ENCODE results near the gene ACTR3C.
"Not testable (repeated sequence)": the region's sequence is repeated elsewhere in the genome, so short reads cannot be mapped to it uniquely, and the experiment has no call there.

Gene ACTR3C

DNA sequence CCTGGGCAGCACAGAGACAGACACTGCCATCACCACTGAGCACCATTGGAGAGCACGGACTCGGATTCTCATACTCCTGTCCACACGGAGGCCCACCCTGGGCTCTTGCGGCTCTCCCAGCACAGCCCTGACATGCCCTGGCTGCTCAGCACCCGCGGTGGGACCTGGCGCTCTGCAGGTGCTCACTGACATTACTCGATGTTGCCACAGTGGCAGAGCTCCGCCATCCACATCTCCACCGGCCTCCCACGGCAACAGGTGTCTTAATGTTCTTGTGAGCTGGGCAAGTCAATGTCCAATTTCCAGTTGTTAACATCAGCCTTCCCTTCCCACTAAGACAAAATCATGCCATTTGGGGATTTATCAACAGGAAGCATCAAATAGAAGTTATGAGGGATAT is 45.0 kb downstream of the ACTR3C start:
- DNase-seq, result not testable (repeated sequence)

DNA sequence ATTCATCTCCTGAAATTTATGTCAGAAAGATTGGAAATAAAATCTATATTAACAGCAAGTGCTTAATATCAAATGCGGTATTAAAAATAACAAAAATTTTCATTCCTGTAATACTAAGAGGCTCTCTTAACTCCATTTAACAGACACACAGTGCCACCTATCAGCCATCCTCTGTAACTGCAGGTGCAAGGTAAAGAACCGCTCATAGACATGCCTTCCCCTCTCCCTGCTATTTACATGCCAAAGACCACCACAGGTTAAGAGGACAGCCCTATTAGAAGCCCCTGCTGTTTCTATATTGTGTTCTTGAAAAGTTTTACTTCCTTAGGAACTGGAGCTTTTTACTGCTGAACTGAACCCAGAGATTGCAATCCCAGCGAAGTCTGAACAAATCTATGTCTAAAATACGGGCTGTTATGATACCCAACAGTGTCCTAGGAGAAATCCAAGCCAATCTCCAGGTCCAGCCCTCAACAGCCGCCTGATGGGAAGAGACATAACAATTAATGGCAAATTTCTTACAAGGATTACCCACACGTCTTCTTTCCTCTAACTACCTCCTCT is 47.1 kb downstream of the ACTR3C start:
- DNase-seq, result not testable (repeated sequence)

DNA sequence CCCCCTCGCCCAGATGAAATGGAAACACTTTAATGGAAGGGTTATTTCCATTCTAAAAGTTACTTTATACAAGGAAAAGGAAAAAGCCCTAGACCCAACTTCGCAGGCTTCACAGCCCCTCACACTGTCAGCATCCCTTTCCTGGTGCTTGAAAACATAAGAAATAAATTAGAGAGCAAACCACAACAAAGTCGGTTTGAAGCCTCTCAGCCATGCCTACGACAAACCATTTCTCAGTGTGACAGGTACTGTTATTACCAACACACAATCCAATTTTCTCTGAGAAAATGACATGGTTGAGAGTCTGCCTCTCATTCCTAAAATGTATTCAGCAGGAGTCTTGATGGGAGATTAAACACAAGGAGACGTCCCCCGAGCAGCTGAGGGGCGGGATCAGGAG is 51.4 kb downstream of the ACTR3C start:
- DNase-seq, result not testable (repeated sequence)

DNA sequence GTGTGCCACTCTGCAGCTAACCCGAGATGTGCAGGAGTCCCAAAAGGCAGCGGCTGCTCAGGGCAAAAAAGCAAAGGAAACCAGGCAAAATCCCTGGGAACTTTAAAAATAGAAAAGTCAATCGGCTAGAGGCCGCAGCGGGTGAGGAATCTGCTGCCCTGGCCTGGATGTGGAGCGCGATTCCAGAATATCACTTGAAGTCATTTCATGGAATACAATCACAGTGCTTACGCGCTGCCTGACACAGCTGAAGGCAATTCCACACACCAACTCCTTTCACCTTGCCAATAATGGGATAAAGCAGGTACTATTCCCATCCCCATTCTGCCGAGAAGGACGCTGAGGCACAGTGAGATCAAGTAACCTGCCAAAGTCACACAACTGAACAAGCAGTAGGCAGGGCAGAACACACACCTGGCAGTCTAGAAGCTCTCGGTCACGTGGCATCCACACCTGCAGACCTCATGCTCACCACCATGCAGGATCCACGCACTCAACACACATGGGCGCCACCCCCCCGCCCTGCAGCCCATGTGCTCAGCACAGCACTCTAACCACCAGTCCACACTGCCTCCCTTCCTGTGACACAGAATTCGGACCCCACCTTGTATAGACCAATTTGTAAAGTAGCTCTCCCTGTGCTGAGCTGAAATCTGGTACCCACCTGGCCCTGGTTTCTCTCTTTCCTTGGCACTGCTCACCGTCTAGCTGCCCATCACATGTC is 53.1 kb downstream of the ACTR3C start:
- DNase-seq, result not testable (repeated sequence)

DNA sequence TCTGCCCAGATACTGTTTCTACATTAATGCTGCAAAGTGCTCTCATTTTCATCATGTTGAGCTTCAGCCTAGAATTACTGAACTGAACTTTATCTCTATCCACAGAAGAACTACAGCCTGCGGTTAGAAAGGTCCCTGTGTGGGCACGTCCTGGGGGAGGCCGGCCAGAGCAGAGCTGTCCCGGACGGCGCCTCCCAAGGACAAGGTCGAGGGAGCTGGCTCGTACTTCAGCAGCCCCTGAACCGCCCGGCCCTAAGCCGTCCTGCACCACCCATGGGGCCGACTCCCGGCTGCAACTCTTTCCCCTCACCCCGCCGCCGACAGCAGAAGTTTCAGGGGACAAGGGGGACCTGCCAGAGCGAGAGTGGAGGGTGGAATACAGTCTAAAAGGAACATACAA is 54.5 kb downstream of the ACTR3C start:
- DNase-seq, result not testable (repeated sequence)

DNA sequence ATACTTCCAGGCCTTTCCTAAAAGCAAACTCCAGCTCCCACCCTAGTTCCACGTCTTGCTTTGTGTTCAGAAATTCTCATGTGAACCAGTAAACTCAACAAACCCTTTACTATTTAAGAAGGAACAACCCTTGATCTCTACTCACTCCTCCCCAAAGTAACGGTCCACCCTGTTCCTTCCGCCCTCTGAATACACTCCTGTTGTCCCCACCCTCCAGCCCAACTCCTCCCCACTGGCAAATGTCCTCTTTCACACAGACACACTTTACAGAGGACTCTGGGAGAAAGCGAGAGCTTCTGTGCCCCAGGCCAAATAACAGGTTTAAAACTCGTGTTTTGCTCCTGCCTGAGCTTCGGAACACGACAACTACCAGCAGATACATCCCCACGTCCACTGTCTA is 55.1 kb downstream of the ACTR3C start:
- DNase-seq, result not testable (repeated sequence)

DNA sequence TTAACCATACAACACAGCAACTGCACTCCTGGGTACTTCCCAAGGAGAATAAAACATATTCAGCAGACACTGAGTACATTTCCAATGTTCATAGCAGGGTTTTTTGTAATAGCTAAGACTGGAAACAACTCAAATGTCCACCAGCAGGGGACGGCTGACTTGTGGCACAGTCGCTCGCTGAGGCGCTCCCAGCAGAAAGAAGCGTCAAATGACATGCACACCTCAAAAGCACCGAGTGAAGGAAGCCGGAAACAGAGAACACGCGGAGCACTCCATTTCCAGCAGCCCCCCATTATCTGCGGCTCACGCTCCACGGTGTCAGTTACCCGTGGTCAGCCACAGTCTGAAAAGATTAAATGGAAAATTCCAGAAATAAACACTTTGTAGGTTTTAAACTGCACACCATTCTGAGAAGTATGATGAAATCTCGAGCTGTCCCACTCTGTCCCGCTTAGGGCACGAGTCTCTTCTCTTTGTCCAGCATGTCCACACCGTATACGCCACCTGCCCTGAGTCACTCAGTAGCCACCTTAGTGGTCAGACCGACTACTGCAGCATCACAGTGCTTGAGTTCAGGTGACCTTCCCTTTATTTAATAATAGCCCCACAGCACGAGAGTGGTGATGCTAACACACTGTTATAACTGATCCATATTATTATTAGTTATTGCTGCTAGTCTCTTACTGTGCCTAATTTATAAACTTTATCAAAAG is 56.2 kb downstream of the ACTR3C start:
- DNase-seq, result not testable (repeated sequence)

DNA sequence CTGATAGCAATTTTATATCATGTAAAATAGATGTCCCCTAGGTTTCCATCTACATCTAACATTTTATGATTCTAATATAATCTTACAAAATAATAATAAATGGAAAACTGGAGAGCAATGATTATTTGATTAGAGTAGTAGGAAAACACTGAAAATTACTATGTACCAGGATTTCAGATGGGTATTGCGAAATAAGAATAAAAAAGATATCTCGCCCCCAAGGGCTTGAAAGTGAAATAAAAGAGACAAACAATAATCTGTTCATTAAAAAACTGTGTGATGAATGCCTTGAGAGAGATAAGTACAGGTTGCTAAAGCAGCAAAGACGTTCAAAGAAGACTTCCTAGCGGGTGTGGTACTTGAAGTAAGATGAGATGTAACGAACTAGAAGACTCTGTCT is 60.7 kb downstream of the ACTR3C start:
- DNase-seq, result not testable (repeated sequence)

DNA sequence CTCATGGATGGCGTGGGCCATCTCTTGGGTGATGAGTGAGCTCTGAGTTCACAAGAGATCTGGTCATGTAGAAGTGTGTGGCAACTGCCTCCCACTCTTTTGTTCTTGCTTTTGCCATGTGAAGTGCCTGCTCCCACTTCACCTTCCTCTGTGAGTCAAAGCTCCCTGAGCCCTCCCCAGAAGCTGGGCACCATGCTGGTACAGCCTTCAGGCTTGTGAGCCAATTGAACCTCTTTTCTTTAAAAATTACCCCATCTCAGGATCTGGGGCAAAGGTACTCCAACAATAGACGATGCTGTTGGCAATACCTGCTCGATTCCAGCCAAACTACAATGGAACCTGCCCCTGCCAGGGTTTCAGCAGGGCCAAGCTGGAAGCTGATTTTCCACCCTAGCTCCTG is 75.6 kb downstream of the ACTR3C start:
- DNase-seq, result not testable (repeated sequence)

DNA sequence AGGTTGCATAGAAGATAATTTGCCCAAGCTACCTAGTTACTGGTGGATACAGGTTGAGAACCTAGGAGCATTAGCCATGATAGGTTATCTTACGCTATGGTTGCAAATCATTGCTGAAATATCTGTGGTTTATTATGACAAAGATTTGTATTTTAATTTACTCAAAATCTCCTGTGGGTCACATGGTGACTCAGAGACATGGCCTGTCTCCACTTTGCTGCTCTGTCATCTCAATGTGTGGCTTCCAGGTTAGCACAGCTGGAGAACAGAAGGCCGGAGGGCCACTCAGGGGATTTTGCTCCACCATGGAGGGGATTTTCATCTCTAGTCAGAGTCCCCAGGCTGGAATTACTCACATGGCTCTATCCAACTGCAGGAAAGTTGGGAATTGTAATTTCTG is 78.1 kb downstream of the ACTR3C start:
- DNase-seq, result not testable (repeated sequence)

DNA sequence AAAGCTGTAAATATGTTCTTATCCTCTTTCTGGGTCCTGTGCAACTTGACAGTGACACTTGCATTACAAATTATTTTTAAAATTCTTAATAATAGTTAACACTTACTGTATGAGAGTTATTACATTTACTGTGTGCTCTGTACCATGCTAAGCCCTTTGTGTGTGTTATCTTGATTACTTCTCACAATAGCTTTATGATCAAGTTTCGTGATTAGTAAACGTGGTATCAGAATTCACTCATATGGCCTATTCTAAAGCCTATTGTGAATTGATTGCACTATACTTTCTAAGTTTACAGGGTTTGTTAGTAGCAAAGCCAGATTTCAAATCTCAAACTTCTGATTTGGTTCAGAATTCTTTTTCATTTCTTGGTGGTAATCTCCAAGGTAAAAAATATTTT is 80.4 kb downstream of the ACTR3C start:
- DNase-seq, result not testable (repeated sequence)

DNA sequence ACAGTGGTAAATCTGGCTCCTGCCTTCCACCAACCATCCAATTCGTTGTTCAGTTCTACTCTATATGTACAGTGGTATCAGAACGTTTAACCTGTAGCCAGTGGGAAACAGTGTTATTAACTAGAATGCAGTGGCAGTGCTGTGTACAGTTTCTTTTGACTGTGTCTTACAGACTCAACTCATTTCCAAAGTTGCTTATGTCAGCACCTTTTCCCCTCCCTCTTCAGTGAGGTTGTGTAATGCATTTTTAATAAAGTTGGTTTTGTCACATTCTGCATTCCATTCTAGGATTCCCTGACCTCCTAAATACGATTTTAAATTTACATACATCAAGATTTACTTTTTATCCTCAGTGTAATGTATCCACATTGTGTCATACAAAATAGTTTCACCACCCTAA is 97.9 kb downstream of the ACTR3C start:
- DNase-seq, result not testable (repeated sequence)

DNA sequence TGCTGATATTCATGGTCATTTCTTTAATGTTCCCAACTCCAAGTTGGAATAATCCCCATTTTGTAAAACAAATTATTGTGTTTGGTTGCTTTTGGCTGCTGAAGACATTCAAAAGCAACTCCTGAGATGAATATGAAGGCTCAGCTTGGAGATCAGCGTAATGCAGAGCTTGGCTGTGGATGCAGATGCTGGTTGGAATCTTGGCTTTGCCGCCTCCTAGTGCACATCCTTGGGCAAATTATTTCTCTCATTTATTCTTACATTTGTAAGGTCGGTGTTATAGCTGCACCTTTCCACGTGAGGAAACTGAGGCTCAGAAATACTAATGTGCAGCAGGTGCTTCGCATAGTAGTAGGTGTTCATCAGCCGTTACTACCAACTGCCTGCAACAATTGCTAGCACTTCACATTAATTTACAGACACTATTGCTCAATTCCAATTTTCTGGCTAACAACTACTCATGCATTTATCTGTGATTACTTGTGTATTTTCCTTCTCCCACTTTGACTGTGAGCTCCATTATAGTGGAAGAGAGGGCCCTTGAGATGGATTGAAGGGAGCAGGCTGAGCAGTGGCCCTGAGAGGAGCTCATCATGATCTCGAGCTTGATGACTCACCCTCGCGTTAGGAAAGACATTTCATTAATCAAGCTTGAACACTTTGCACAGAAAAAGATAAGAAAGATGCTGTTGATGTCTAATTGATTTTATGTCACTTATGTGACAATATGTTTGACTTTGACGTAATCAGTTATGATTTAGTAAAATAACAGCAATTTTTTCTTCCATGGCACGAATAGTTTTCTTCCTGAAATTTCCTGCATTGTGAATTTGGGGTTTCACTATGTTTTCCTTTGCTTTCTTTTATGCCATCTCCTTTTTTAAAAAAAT is 101.0 kb downstream of the ACTR3C start:
- not testable (repeated sequence) for DNase-seq

DNA sequence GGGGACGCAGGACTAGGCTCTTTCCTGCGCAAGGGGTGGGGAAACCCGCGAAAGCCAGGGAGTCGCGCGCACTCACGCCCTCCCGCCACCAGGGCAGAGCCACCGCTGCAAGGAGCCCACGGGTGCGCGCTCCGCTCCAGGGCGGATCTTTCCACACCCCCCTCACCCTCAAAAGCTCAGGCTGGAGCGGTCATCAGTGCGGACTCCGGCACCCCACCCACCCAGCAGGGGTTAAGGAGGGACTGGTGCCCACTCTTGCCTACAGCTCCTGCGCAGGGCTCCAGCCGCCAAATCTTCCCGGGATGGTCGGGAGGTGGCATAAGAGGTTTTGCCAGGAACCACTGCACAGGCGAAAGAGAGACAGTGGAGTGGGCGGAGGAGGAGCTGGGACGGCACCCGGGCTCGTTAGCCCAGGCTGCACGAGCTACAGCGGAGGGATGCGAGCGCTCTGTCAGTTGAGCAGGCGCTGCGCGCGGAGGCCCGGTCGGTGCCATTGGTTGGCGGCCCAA is 102.6 kb downstream of the ACTR3C start:
- not testable (repeated sequence) for DNase-seq

DNA sequence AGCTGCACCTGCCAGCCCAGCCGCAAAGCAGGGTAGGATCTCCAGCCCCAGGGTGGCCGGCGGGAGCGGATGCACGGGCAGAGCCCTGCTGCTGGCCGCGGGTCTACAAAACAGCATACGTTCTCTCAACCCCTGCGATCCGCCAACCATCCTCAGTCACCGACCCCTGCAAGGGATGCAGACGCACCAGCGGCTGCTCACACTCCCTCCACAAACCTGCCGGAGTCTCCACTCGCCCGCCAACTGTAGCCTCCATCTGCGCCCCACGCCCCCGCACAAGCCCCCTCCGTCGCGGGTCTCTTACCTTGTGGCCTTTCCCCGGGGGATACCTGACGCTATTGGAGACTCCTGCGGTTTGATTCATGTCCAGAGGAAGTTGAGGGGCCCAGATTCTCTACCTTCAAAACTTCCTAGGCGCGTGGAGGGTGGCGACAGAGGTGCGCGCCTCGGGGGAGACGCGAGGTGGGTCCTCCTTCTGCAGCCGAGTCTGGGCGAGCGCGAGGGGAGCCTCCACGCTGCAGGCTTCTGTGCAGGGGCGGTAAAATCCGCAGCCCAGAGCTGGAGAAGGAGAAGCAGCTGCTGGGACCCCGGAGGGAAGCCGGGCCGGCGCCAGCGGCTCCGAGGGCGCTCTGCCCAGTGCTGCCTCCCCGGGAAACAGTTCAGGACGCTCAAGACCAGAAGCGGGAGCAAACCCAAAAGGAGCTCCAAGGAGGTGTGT is 103.2 kb downstream of the ACTR3C start:
- DNase-seq, result not testable (repeated sequence)

DNA sequence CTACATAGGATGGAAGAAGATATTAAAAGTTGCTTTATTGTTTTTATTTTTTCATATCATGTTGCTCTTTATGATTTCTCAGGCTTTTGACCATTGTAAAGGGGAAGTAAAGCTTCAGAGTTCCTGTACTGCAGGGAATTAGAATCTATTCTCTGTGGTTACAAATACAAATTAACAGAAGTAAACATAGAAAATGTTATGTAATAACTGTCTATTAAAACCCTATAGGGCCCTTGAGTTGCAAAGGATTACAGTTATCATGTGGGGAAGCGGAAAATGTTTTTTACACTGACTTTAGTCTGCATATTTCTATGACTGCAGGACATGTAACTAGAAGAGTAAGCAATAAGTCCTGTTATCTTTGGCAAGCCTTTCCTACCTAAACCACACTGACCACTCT is 116.5 kb downstream of the ACTR3C start:
- not testable (repeated sequence) for DNase-seq

DNA sequence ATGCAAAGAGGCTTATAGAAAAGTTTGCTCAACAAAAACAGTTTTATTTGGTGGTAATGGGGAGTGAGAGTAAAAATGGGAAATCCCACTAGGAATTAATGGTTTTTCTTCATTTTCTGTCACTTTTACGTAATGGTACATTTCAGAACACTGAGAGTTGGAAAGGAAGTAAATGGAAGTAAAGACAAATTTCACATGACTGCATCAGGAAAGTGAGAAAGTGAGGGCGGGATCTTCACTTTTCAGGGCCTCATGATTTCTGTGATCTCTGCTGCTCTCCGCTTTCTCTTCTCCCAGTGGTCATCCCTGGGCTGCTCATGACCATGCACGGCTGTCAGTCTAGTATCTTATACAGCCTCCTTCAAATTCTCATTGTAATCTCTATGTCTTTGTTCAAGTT is 117.5 kb downstream of the ACTR3C start:
- DNase-seq, result not testable (repeated sequence)

DNA sequence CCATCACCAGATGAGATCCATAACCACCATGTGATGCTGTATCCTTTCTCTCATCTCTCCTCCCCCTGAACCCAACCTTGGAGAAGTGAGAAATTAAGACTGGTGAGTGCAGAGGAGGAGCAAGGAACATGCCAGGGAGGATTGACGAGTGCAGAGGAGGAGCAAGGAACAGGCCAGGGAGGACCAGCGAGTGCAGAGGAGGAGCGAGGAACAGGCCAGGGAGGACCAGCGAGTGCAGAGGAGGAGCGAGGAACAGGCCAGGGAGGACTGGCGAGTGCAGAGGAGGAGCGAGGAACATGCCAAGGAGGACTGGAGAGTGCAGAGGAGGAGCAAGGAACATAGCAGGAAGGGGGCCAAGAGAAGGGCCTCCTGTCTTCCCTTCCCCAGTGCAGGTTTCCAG is 118.8 kb downstream of the ACTR3C start:
- DNase-seq, result not testable (repeated sequence)

DNA sequence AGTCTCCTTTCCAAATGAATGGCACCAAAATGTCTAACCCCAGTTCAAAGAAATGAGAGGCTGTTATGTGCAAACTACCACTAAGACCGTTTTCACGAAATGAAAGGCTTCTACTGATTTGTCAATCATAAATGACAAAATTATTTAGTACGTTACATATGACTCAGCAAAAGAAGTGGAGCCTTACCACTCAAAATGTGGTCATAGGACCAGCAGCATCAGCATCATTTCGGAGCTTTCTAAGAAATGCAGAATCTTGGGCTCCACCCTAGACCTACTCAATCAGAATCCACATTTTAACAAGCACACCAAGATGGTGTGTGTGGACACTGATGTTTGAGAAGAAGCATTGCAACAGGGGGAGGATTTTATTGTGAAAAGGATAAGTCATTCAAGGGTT is 120.5 kb downstream of the ACTR3C start:
- DNase-seq, result not testable (repeated sequence)

All from T1000 (cell line).